Thoracic aorta (tissue), 2 donors: Measurements from ENCODE around the gene GPR85. TPM values are rescaled to one million over a fixed set of nuclear protein-coding genes. Genes with fewer than 3 reads are reported as not detected.

Experiments used
- ATAC-seq: fragments of 150-250 bp; one replicate; pipeline ENCODE4 v1.8.0; 2017; ENCODE audit warnings: low read depth; ENCODE audit not compliant: insufficient number of reproducible peaks, low FRiP score
- DNase-seq: peaks from one replicate; pipeline ENCODE4 v3.0.0-alpha.2; 2020; ENCODE audit warnings: low spot score
- H3K27ac ChIP-seq, 2 donors: fragments of 200-600 bp; sonication (generic); 1 replicate in 1 of 2; 2 replicates in 1 of 2; pipeline ENCODE4 v1.5.1; 2016; ENCODE audit warnings: mild to moderate bottlenecking in 2 of 2, moderate library complexity in 2 of 2
- H3K27me3 ChIP-seq: fragments of 200-600 bp; sonication (generic); replicated peaks from 2 replicates; pipeline ENCODE4 v1.6.0; 2016; ENCODE audit warnings: mild to moderate bottlenecking; ENCODE audit not compliant: insufficient read depth
- H3K36me3 ChIP-seq: fragments of 200-600 bp; sonication (generic); one replicate; pipeline ENCODE4 v1.5.1; 2016
- H3K4me1 ChIP-seq, 2 donors: fragments of 200-600 bp; sonication (generic); 1 replicate in 1 of 2; 2 replicates in 1 of 2; pipeline versions ENCODE4 v1.5.1 to v1.6.0; 2016; ENCODE audit warnings: low read depth in 2 of 2, mild to moderate bottlenecking in 1 of 2; ENCODE audit not compliant: control insufficient read depth in 1 of 2
- H3K4me3 ChIP-seq: fragments of 200-600 bp; sonication (generic); 2 replicates; pipeline ENCODE4 v1.5.1; 2016; ENCODE audit warnings: mild to moderate bottlenecking
- H3K9me3 ChIP-seq: fragments of 200-600 bp; sonication (generic); 2 replicates; pipeline ENCODE4 v1.5.1; 2016
- CTCF ChIP-seq: fragments of 200-600 bp; sonication (generic); IDR thresholded peaks from one replicate; pipeline ENCODE4 v1.5.1; 2019; ENCODE audit warnings: antibody characterized with exemption
- total RNA-seq, 2 donors: library from RNA; depleted of rRNA; stranded (reverse); fragments of >200 nt; gene quantifications; one replicate each; pipeline versions ENCODE4 v1.1.0 to v1.2.3, GENCODE V29; 2016

The GPR85 gene
- total RNA-seq, 2 donors from 2014 or later, result 0.68 to 1.3 TPM

- ATAC-seq (no peak), DNase-seq (no peak)
- no peak overlapping the region for H3K4me3 ChIP-seq
- no peak overlapping the region for H3K27ac ChIP-seq
- no peaks in the 10 kb centered on the region for H3K27me3 ChIP-seq
- H3K36me3 ChIP-seq, result no peaks in the 10 kb centered on the region
- H3K4me1 ChIP-seq, result peaks cover 5 to 10% of the 10 kb centered on the region in 2 donors
- no peak for TF ChIP-seq CTCF
- H3K9me3 ChIP-seq, result no peaks in the 10 kb centered on the region
These were observed 27.3 kb upstream of the GPR85 start for GRCh38 chr7:113113912-113114311.

- DNase-seq (no peak), ATAC-seq (no peak)
- Histone ChIP-seq H3K27ac (no peak overlapping the region), H3K4me1 (no peaks in the 10 kb centered on the region), H3K36me3 (no peaks in the 10 kb centered on the region), H3K4me3 (no peak overlapping the region), H3K27me3 (no peaks in the 10 kb centered on the region), H3K9me3 (no peaks in the 10 kb centered on the region)
- no peak for TF ChIP-seq CTCF
These were observed 23.1 kb upstream of the GPR85 start for GRCh38 chr7:113109718-113110117.

GRCh38 chr7:113100121-113100603, 13.5 kb upstream of the GPR85 start:
- TF ChIP-seq CTCF, result no peak
- no peaks in the 10 kb centered on the region for H3K27me3 ChIP-seq
- H3K9me3 ChIP-seq, result no peaks in the 10 kb centered on the region
- no peak overlapping the region for H3K4me3 ChIP-seq
- DNase-seq (no peak), ATAC-seq (no peak)
- no peaks in the 10 kb centered on the region for H3K36me3 ChIP-seq
- no peak overlapping the region for H3K27ac ChIP-seq
- no peaks in the 10 kb centered on the region for H3K4me1 ChIP-seq

GRCh38 chr7:113099284-113099919, 12.8 kb upstream of the GPR85 start:
- ATAC-seq, result no peak
- Histone ChIP-seq H3K4me1 (no peaks in the 10 kb centered on the region), H3K36me3 (no peaks in the 10 kb centered on the region), H3K27me3 (no peaks in the 10 kb centered on the region), H3K27ac (no peak overlapping the region), H3K9me3 (no peaks in the 10 kb centered on the region), H3K4me3 (no peak overlapping the region)
- TF ChIP-seq CTCF, result no peak
- DNase-seq, result no peak

GRCh38 chr7:113094517-113095249, 8.1 kb upstream of the GPR85 start:
- no peak for TF ChIP-seq CTCF
- Histone ChIP-seq H3K4me1 (no peaks in the 10 kb centered on the region), H3K36me3 (no peaks in the 10 kb centered on the region), H3K4me3 (no peak overlapping the region), H3K9me3 (no peaks in the 10 kb centered on the region), H3K27ac (no peak overlapping the region), H3K27me3 (no peaks in the 10 kb centered on the region)
- ATAC-seq (no peak), DNase-seq (no peak)
